BLaER1 treated with 17β-estradiol and CSF1 and Interleukin-3, amounts not matched to agents 10 nM and 100 nM (cell line): ENCODE data around the gene TMEM164.

Source experiments
- H3K27ac ChIP-seq, 11 experiments: shearing (Covaris generic); formaldehyde crosslinking; 2 replicates each; pipeline ENCODE4 v1.8.1; 2022
- H3K27me3 ChIP-seq, 11 experiments: shearing (Covaris generic); formaldehyde crosslinking; 2 replicates each; pipeline ENCODE4 v1.8.1; 2022
- H3K36me3 ChIP-seq, 11 experiments: shearing (Covaris generic); formaldehyde crosslinking; 2 replicates each; pipeline ENCODE4 v1.8.1; 2022
- H3K4me1 ChIP-seq, 10 experiments: shearing (Covaris generic); formaldehyde crosslinking; 2 replicates each; pipeline ENCODE4 v1.8.1; 2022
- H3K4me2 ChIP-seq, 11 experiments: shearing (Covaris generic); formaldehyde crosslinking; 2 replicates each; pipeline ENCODE4 v1.8.1; 2022
- H3K4me3 ChIP-seq, 10 experiments: shearing (Covaris generic); formaldehyde crosslinking; 2 replicates each; pipeline ENCODE4 v1.8.1; 2022
- H3K9ac ChIP-seq, 11 experiments: shearing (Covaris generic); formaldehyde crosslinking; 2 replicates each; pipeline ENCODE4 v1.8.1; 2022
- H3K9me3 ChIP-seq, 11 experiments: shearing (Covaris generic); formaldehyde crosslinking; replicated peaks in 1 of 11; 2 replicates each; pipeline ENCODE4 v1.8.1; 2022
- H4K20me1 ChIP-seq, 11 experiments: shearing (Covaris generic); formaldehyde crosslinking; 2 replicates each; pipeline ENCODE4 v1.8.1; 2022
- Cebpa-rat ChIP-seq, 11 experiments: shearing (Covaris generic); IDR thresholded peaks; 2 replicates each; pipeline ENCODE4 v1.8.1; 2022

Gene TMEM164

GRCh38 chrX:110156167-110156754 lies 153.3 kb downstream of the TMEM164 start:
- Histone ChIP-seq H4K20me1 (peaks cover 9 to 69% (median 26%) of the 10 kb centered on the region in 11 experiments; a peak in 18 of 22 replicates), H3K4me3 (no peak overlapping the region), H3K4me1 (peaks cover 0 to 21% (median 0%) of the 10 kb centered on the region in 10 experiments; a peak in 2 of 20 replicates), H3K4me2 (no peak overlapping the region), H3K36me3 (peaks cover 0 to 4% (median 0%) of the 10 kb centered on the region in 11 experiments; a peak in 1 of 22 replicates), H3K27ac (no peak overlapping the region), H3K9ac (no peak overlapping the region), H3K9me3 (no peaks in the 10 kb centered on the region), H3K27me3 (peaks cover 48 to 95% (median 89%) of the 10 kb centered on the region in 11 experiments)
- TF ChIP-seq Cebpa-rat (IDR thresholded peaks at IDR 0.05), result no peak

- Histone ChIP-seq H4K20me1 (peaks cover 9 to 80% (median 30%) of the 10 kb centered on the region in 11 experiments; a peak in 18 of 22 replicates), H3K4me2 (no peak overlapping the region)
These were observed 154.5 kb downstream of the TMEM164 start for GRCh38 chrX:110157444-110157843.

GRCh38 chrX:110159235-110159634 lies 156.3 kb downstream of the TMEM164 start:
- peaks cover 9 to 75% (median 29%) of the 10 kb centered on the region in 11 experiments; a peak in 18 of 22 replicates for H4K20me1 ChIP-seq
- no peak overlapping the region for H3K27ac ChIP-seq
- H3K4me3 ChIP-seq, result no peak overlapping the region
- H3K4me1 ChIP-seq, result peaks cover 0 to 21% (median 0%) of the 10 kb centered on the region in 10 experiments; a peak in 2 of 20 replicates
- no peak overlapping the region for H3K9ac ChIP-seq
- TF ChIP-seq Cebpa-rat (IDR thresholded peaks at IDR 0.05), result no peak
- H3K36me3 ChIP-seq, result peaks cover 0 to 20% (median 0%) of the 10 kb centered on the region in 11 experiments; a peak in 3 of 22 replicates
- no peak overlapping the region for H3K4me2 ChIP-seq
- H3K9me3 ChIP-seq, result no peaks in the 10 kb centered on the region
- peaks cover 27 to 85% (median 79%) of the 10 kb centered on the region in 11 experiments for H3K27me3 ChIP-seq

More at GRCh38 chrX:110157444-110157843, 154.5 kb downstream of the TMEM164 start:
- TF ChIP-seq Cebpa-rat (IDR thresholded peaks at IDR 0.05), result no peak
- no peak overlapping the region for H3K9ac ChIP-seq
- H3K27me3 ChIP-seq, result peaks cover 42 to 95% (median 88%) of the 10 kb centered on the region in 11 experiments
- H3K4me1 ChIP-seq, result peaks cover 0 to 21% (median 0%) of the 10 kb centered on the region in 10 experiments; a peak in 2 of 20 replicates
- no peak overlapping the region for H3K27ac ChIP-seq
- peaks cover 0 to 14% (median 0%) of the 10 kb centered on the region in 11 experiments; a peak in 3 of 22 replicates for H3K36me3 ChIP-seq
- H3K4me3 ChIP-seq, result no peak overlapping the region
- H3K9me3 ChIP-seq, result no peaks in the 10 kb centered on the region

GRCh38 chrX:110159865-110160264 lies 157.0 kb downstream of the TMEM164 start:
- H3K27me3 ChIP-seq, result peaks cover 23 to 85% (median 79%) of the 10 kb centered on the region in 11 experiments

GRCh38 chrX:110161361-110161686 lies 158.4 kb downstream of the TMEM164 start:
- H3K27me3 ChIP-seq, result peaks cover 20 to 85% (median 81%) of the 10 kb centered on the region in 11 experiments; a peak in 21 of 22 replicates
- no peak for TF ChIP-seq Cebpa-rat (IDR thresholded peaks at IDR 0.05)
- no peak overlapping the region for H3K4me2 ChIP-seq
- peaks cover 0 to 66% (median 23%) of the 10 kb centered on the region in 11 experiments; a peak in 14 of 22 replicates for H4K20me1 ChIP-seq
- peaks cover 0 to 21% (median 0%) of the 10 kb centered on the region in 10 experiments; a peak in 2 of 20 replicates for H3K4me1 ChIP-seq
- H3K9ac ChIP-seq, result no peak overlapping the region
- H3K36me3 ChIP-seq, result peaks cover 0 to 26% (median 0%) of the 10 kb centered on the region in 11 experiments; a peak in 3 of 22 replicates
- H3K27ac ChIP-seq, result no peak overlapping the region
- no peak overlapping the region for H3K4me3 ChIP-seq
- no peaks in the 10 kb centered on the region for H3K9me3 ChIP-seq

More at GRCh38 chrX:110159865-110160264, 157.0 kb downstream of the TMEM164 start:
- Histone ChIP-seq H3K4me2 (0 out of 22 replicates have a peak overlapping the region, but pooled peaks of 1 of the 11 experiments have one; percentile 19), H3K36me3 (peaks cover 0 to 16% (median 0%) of the 10 kb centered on the region in 11 experiments; a peak in 3 of 22 replicates), H4K20me1 (peaks cover 9 to 73% (median 29%) of the 10 kb centered on the region in 11 experiments; a peak in 18 of 22 replicates), H3K9me3 (no peaks in the 10 kb centered on the region), H3K4me1 (peaks cover 0 to 21% (median 0%) of the 10 kb centered on the region in 10 experiments; a peak in 2 of 20 replicates), H3K4me3 (no peak overlapping the region), H3K27ac (no peak overlapping the region), H3K9ac (no peak overlapping the region)
- no peak for TF ChIP-seq Cebpa-rat (IDR thresholded peaks at IDR 0.05)

GRCh38 chrX:110162131-110162530 lies 159.2 kb downstream of the TMEM164 start:
- H3K27me3 ChIP-seq, result peaks cover 25 to 85% (median 78%) of the 10 kb centered on the region in 11 experiments
- H4K20me1 ChIP-seq, result peaks cover 0 to 68% (median 21%) of the 10 kb centered on the region in 11 experiments; a peak in 14 of 22 replicates
- peaks cover 0 to 27% (median 0%) of the 10 kb centered on the region in 11 experiments; a peak in 2 of 22 replicates for H3K36me3 ChIP-seq
- no peak for TF ChIP-seq Cebpa-rat (IDR thresholded peaks at IDR 0.05)
- H3K4me1 ChIP-seq, result peaks cover 0 to 21% (median 0%) of the 10 kb centered on the region in 10 experiments; a peak in 2 of 20 replicates
- H3K9me3 ChIP-seq, result no peaks in the 10 kb centered on the region
- no peak overlapping the region for H3K9ac ChIP-seq
- no peak overlapping the region for H3K4me2 ChIP-seq
- no peak overlapping the region for H3K4me3 ChIP-seq
- H3K27ac ChIP-seq, result no peak overlapping the region

GRCh38 chrX:110162867-110163266 lies 160.0 kb downstream of the TMEM164 start:
- Histone ChIP-seq H3K4me1 (peaks cover 0 to 21% (median 0%) of the 10 kb centered on the region in 10 experiments; a peak in 2 of 20 replicates), H3K9me3 (no peaks in the 10 kb centered on the region), H4K20me1 (peaks cover 0 to 69% (median 21%) of the 10 kb centered on the region in 11 experiments; a peak in 14 of 22 replicates), H3K36me3 (peaks cover 0 to 35% (median 0%) of the 10 kb centered on the region in 11 experiments; a peak in 2 of 22 replicates), H3K9ac (no peak overlapping the region), H3K27ac (no peak overlapping the region), H3K27me3 (peaks cover 33 to 85% (median 78%) of the 10 kb centered on the region in 11 experiments), H3K4me3 (no peak overlapping the region), H3K4me2 (no peak overlapping the region)
- no peak for TF ChIP-seq Cebpa-rat (IDR thresholded peaks at IDR 0.05)

- Histone ChIP-seq H3K4me2 (no peak overlapping the region), H4K20me1 (peaks cover 0 to 69% (median 22%) of the 10 kb centered on the region in 11 experiments; a peak in 14 of 22 replicates), H3K27me3 (peaks cover 34 to 85% (median 78%) of the 10 kb centered on the region in 11 experiments), H3K9ac (no peak overlapping the region), H3K4me1 (peaks cover 0 to 21% (median 0%) of the 10 kb centered on the region in 10 experiments; a peak in 2 of 20 replicates), H3K9me3 (no peaks in the 10 kb centered on the region), H3K4me3 (no peak overlapping the region), H3K36me3 (peaks cover 0 to 41% (median 0%) of the 10 kb centered on the region in 11 experiments; a peak in 4 of 22 replicates), H3K27ac (no peak overlapping the region)
- no peak for TF ChIP-seq Cebpa-rat (IDR thresholded peaks at IDR 0.05)
These were observed 160.6 kb downstream of the TMEM164 start for GRCh38 chrX:110163488-110163887.

GRCh38 chrX:110167952-110168451 lies 165.1 kb downstream of the TMEM164 start:
- Histone ChIP-seq H4K20me1 (peaks cover 0 to 51% (median 0%) of the 10 kb centered on the region in 11 experiments; a peak in 9 of 22 replicates), H3K4me2 (no peak overlapping the region), H3K4me3 (no peak overlapping the region), H3K36me3 (peaks cover 0 to 63% (median 10%) of the 10 kb centered on the region in 11 experiments; a peak in 11 of 22 replicates), H3K27ac (no peak overlapping the region), H3K27me3 (peaks cover 50 to 99% (median 85%) of the 10 kb centered on the region in 11 experiments), H3K9me3 (no peaks in the 10 kb centered on the region), H3K9ac (no peak overlapping the region), H3K4me1 (peaks cover 0 to 4% (median 0%) of the 10 kb centered on the region in 10 experiments; a peak in 1 of 20 replicates)
- TF ChIP-seq Cebpa-rat (IDR thresholded peaks at IDR 0.05), result no peak
